IMR-90 (cell line): ENCODE data around the gene SLC2A13.

Experiments
- BHLHE40 ChIP-seq: fragments of 150-350 bp; IDR thresholded peaks from 2 replicates; pipeline ENCODE4 v1.6.1; 2016; ENCODE audit warnings: mild to moderate bottlenecking, low read depth, low read length
- CEBPB ChIP-seq: IDR thresholded peaks from 2 replicates; pipeline ENCODE4 v1.6.1; 2012; ENCODE audit warnings: low read depth, low read length, improper control_type of control experiment
- CTCF ChIP-seq: conservative IDR thresholded peaks from 2 replicates; pipeline ENCODE4 v1.5.1; 2012; ENCODE audit warnings: mild to moderate bottlenecking, low read depth, low read length, improper control_type of control experiment
- ELK1 ChIP-seq: fragments of 150-350 bp; IDR thresholded peaks from 2 replicates; pipeline ENCODE4 v1.6.1; 2016; ENCODE audit warnings: low read depth, mild to moderate bottlenecking, low read length, moderate library complexity, borderline replicate concordance
- FOS ChIP-seq: fragments of 150-350 bp; IDR thresholded peaks from 2 replicates; pipeline ENCODE4 v1.6.1; 2016; ENCODE audit warnings: low read depth, low read length
- MAFK ChIP-seq: IDR thresholded peaks from 2 replicates; pipeline ENCODE4 v1.6.1; 2012; ENCODE audit warnings: low read depth, low read length, improper control_type of control experiment
- MAZ ChIP-seq: IDR thresholded peaks from 2 replicates; pipeline ENCODE4 v1.6.1; 2012; ENCODE audit warnings: low read depth, mild to moderate bottlenecking, low read length, improper control_type of control experiment, moderate library complexity, borderline replicate concordance
- MXI1 ChIP-seq: IDR thresholded peaks from 2 replicates; pipeline ENCODE4 v1.6.1; 2012; ENCODE audit warnings: low read depth, mild to moderate bottlenecking, low read length, moderate library complexity, borderline replicate concordance
- POLR2A ChIP-seq: IDR thresholded peaks from 2 replicates; pipeline ENCODE4 v1.6.1; 2012; ENCODE audit warnings: mild to moderate bottlenecking, low read depth, low read length
- RAD21 ChIP-seq: IDR thresholded peaks from 2 replicates; pipeline ENCODE4 v1.6.1; 2012; ENCODE audit warnings: low read length, improper control_type of control experiment
- RCOR1 ChIP-seq: IDR thresholded peaks from 2 replicates; pipeline ENCODE4 v1.6.1; 2012; ENCODE audit warnings: mild to moderate bottlenecking, low read length, improper control_type of control experiment; ENCODE audit not compliant: insufficient replicate concordance
- RFX5 ChIP-seq: IDR thresholded peaks from 2 replicates; pipeline ENCODE4 v1.8.0; 2012; ENCODE audit warnings: low read depth, mild to moderate bottlenecking, low read length, moderate library complexity
- SMC3 ChIP-seq: fragments of 150-350 bp; IDR thresholded peaks from 2 replicates; pipeline ENCODE4 v1.6.1; 2016; ENCODE audit warnings: low read depth, mild to moderate bottlenecking, antibody characterized with exemption, low read length, moderate library complexity
- USF2 ChIP-seq: fragments of 150-350 bp; IDR thresholded peaks from 2 replicates; pipeline ENCODE4 v1.6.1; 2017; ENCODE audit warnings: mild to moderate bottlenecking, antibody characterized with exemption, low read length, low read depth

GRCh38 chr12:39975374-39975918, 130.4 kb downstream of the SLC2A13 start:
- no peak for TF ChIP-seq POLR2A
- no peak for TF ChIP-seq CTCF
- TF ChIP-seq SMC3: no peak
- no peak for TF ChIP-seq CEBPB
- TF ChIP-seq RFX5: no peak
- no peak for TF ChIP-seq MAZ
- TF ChIP-seq USF2: no peak
- no peak for TF ChIP-seq MXI1
- no peak for TF ChIP-seq RAD21
- TF ChIP-seq ELK1: no peak
- no peak for TF ChIP-seq FOS
- TF ChIP-seq RCOR1: no peak
- no peak for TF ChIP-seq MAFK
- no peak for TF ChIP-seq BHLHE40
